Retinal pigment epithelial cell (primary cell): ENCODE data around the gene OPCML.

Experiments used
- DNase-seq: peaks from one replicate; pipeline ENCODE4 v3.0.0-alpha.2; 2010; ENCODE audit warnings: low read depth
- H3K4me3 ChIP-seq: 2 replicates; pipeline ENCODE4 v1.5.1; 2011; ENCODE audit warnings: mild to moderate bottlenecking, low read length, control low read depth, moderate library complexity
- CTCF ChIP-seq: conservative IDR thresholded peaks from 2 replicates; pipeline ENCODE4 v1.5.1; 2011; ENCODE audit warnings: low read depth, low read length, control low read depth, inconsistent platforms

Gene OPCML

GRCh38 chr11:132935383-132935782 is 596.9 kb downstream of the OPCML start:
- no peak for DNase-seq
- TF ChIP-seq CTCF: no peak
- no peak overlapping the region for H3K4me3 ChIP-seq

GRCh38 chr11:132933703-132934102 is 598.6 kb downstream of the OPCML start:
- TF ChIP-seq CTCF: no peak
- no peak for DNase-seq
- H3K4me3 ChIP-seq: no peak overlapping the region

GRCh38 chr11:132925825-132926469 is 606.4 kb downstream of the OPCML start:
- no peak for TF ChIP-seq CTCF
- H3K4me3 ChIP-seq: no peak overlapping the region
- no peak for DNase-seq

GRCh38 chr11:132921597-132921996 is 610.7 kb downstream of the OPCML start:
- TF ChIP-seq CTCF: no peak

GRCh38 chr11:132920451-132921096 is 611.7 kb downstream of the OPCML start:
- no peak for TF ChIP-seq CTCF
- no peak overlapping the region for H3K4me3 ChIP-seq
- no peak for DNase-seq

More at GRCh38 chr11:132921597-132921996, 610.7 kb downstream of the OPCML start:
- H3K4me3 ChIP-seq: no peak overlapping the region
- no peak for DNase-seq

GRCh38 chr11:132914600-132914999 is 617.7 kb downstream of the OPCML start:
- no peak for DNase-seq
- H3K4me3 ChIP-seq: no peak overlapping the region
- no peak for TF ChIP-seq CTCF

- no peak overlapping the region for H3K4me3 ChIP-seq
- DNase-seq: no peak
- no peak for TF ChIP-seq CTCF
These were observed 618.4 kb downstream of the OPCML start for GRCh38 chr11:132913886-132914285.
